CD4-positive, alpha-beta memory T cell (primary cell): ENCODE data around the gene ETV6. TPM values are rescaled to one million over a fixed set of nuclear protein-coding genes. Genes with fewer than 3 reads are reported as not detected.

Experiments
- CTCF ChIA-PET: fragments of 350-600 bp; sonication (Branson Sonifier 250); formaldehyde crosslinking; loops from one replicate; lab custom pipeline; 2021; ENCODE audit warnings: inconsistent platforms; ENCODE audit not compliant: partially characterized antibody; lab: Charles Lee
- POLR2A ChIA-PET: fragments of 350-600 bp; sonication (Branson Sonifier 250); formaldehyde crosslinking; loops from one replicate; lab custom pipeline; 2021; ENCODE audit not compliant: partially characterized antibody; lab: Charles Lee
- DNase-seq, 5 donors: peaks; one replicate each; pipeline versions ENCODE4 v3.0.0 to v3.0.0-alpha.2; 2020 to 2022; ENCODE audit warnings: mixed read lengths in 1 of 5
- H3K27ac ChIP-seq: one replicate; pipeline ENCODE4 v1.7.0; 2013; ENCODE audit warnings: low read depth, low read length
- H3K27me3 ChIP-seq: 2 replicates; pipeline ENCODE4 v1.7.0; 2013; ENCODE audit warnings: mild to moderate bottlenecking, low read length, moderate library complexity; ENCODE audit not compliant: insufficient read depth
- H3K36me3 ChIP-seq: 2 replicates; pipeline ENCODE4 v1.7.0; 2013; ENCODE audit warnings: mild to moderate bottlenecking, low read length, moderate library complexity; ENCODE audit not compliant: insufficient read depth
- H3K4me1 ChIP-seq: 2 replicates; pipeline ENCODE4 v1.7.0; 2013; ENCODE audit warnings: mild to moderate bottlenecking, low read length, moderate library complexity; ENCODE audit not compliant: insufficient read depth
- H3K4me3 ChIP-seq, 2 donors: one replicate each; pipeline ENCODE4 v1.7.0; 2013; ENCODE audit warnings: low read length in 2 of 2, mild to moderate bottlenecking in 1 of 2
- H3K9me3 ChIP-seq, 2 donors: one replicate each; pipeline ENCODE4 v1.7.0; 2013; ENCODE audit warnings: low read length in 2 of 2, control low read depth in 1 of 2; ENCODE audit not compliant: control insufficient read depth in 1 of 2
- H3K27ac Mint-ChIP-seq, 7 donors: one replicate each; pipeline ENCODE4 v1.8.0; 2020 to 2021; ENCODE audit warnings: mixed read lengths in 7 of 7, mild to moderate bottlenecking in 6 of 7, inconsistent platforms in 3 of 7, moderate library complexity in 3 of 7
- H3K27me3 Mint-ChIP-seq, 2 donors: one replicate each; pipeline ENCODE4 v1.8.0; 2020 to 2021; ENCODE audit warnings: mixed read lengths in 2 of 2
- H3K36me3 Mint-ChIP-seq, 2 donors: one replicate each; pipeline ENCODE4 v1.8.0; 2020 to 2021; ENCODE audit warnings: mixed read lengths in 2 of 2, inconsistent platforms in 1 of 2, mild to moderate bottlenecking in 1 of 2
- H3K4me1 Mint-ChIP-seq, 4 donors: one replicate each; pipeline ENCODE4 v1.8.0; 2020 to 2021; ENCODE audit warnings: mixed read lengths in 4 of 4, mild to moderate bottlenecking in 1 of 4
- H3K4me3 Mint-ChIP-seq, 8 donors: one replicate each; pipeline ENCODE4 v1.8.0; 2020 to 2021; ENCODE audit warnings: mixed read lengths in 8 of 8, mild to moderate bottlenecking in 7 of 8, moderate library complexity in 6 of 8, inconsistent platforms in 3 of 8
- H3K9me3 Mint-ChIP-seq, 8 donors: one replicate each; pipeline ENCODE4 v1.8.0; 2020 to 2021; ENCODE audit warnings: mixed read lengths in 8 of 8, mild to moderate bottlenecking in 5 of 8, inconsistent platforms in 3 of 8, moderate library complexity in 1 of 8
- intact Hi-C: fragments of 100-400 bp; cut with micrococcal nuclease; formaldehyde crosslinking; loops from one replicate; pipeline ENCODE4 v1.15.1; 2023
- polyA plus RNA-seq, 2 donors: library from polyadenylated mRNA; unstranded; fragments of 300-500 nt; fragmentation: Illumina TruSeq; gene quantifications; one replicate each; pipeline ENCODE4 v1.2.3, GENCODE V29; 2021
- total RNA-seq, 2 experiments: library from RNA; stranded (reverse); gene quantifications; one replicate each; pipeline ENCODE4 v1.2.3, GENCODE V29; 2021

The ETV6 gene
- total and polyA plus RNA-seq, 4 experiments from 2014 or later: 3.3 to 43.9 (median 25.7) TPM

DNA sequence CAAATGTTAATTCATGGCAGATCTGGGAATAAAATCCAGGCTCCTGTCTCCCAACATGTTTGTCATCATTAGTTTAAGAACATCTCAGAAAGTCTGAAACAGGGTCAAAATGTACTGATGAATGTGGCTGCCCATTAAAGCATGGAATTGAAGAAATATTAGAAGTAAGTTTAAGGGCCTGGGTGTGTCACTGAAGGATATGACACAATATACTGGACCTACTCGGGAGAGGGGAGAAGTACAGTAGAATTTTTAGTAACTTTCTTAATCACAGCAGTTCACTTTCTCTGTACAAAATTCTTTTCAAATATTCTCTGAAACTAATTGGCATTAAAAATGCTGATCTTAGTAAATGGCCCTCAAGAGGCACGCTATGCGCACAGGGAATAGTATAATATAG is 185.5 kb downstream of the ETV6 start:
- Histone ChIP-seq H3K4me1 (peaks cover 36% of the 10 kb centered on the region), H3K36me3 (peaks cover 6% of the 10 kb centered on the region), H3K4me3 (no peak overlapping the region), H3K9me3 (no peaks in the 10 kb centered on the region), H3K27me3 (no peaks in the 10 kb centered on the region), H3K27ac (no peak overlapping the region)
- H3K27me3 Mint-ChIP-seq: no peaks in the 10 kb centered on the region
- H3K4me1 Mint-ChIP-seq: peaks cover 31 to 55% (median 44%) of the 10 kb centered on the region in 4 donors
- ChIA-PET CTCF (interaction anchor here (1.2 kb wide), 1 partner anchor 174 kb away, joined by 3 read pairs; no protein-coding TSS in a partner anchor), POLR2A (no interaction called here)
- H3K36me3 Mint-ChIP-seq: peaks cover 25 to 27% of the 10 kb centered on the region in 2 donors
- no peak overlapping the region for H3K4me3 Mint-ChIP-seq
- H3K27ac Mint-ChIP-seq: peak overlapping the region in 1 of 7 donors; percentile 3
- DNase-seq: no peak
- H3K9me3 Mint-ChIP-seq: no peaks in the 10 kb centered on the region
- intact Hi-C loops: no loop called here

DNA sequence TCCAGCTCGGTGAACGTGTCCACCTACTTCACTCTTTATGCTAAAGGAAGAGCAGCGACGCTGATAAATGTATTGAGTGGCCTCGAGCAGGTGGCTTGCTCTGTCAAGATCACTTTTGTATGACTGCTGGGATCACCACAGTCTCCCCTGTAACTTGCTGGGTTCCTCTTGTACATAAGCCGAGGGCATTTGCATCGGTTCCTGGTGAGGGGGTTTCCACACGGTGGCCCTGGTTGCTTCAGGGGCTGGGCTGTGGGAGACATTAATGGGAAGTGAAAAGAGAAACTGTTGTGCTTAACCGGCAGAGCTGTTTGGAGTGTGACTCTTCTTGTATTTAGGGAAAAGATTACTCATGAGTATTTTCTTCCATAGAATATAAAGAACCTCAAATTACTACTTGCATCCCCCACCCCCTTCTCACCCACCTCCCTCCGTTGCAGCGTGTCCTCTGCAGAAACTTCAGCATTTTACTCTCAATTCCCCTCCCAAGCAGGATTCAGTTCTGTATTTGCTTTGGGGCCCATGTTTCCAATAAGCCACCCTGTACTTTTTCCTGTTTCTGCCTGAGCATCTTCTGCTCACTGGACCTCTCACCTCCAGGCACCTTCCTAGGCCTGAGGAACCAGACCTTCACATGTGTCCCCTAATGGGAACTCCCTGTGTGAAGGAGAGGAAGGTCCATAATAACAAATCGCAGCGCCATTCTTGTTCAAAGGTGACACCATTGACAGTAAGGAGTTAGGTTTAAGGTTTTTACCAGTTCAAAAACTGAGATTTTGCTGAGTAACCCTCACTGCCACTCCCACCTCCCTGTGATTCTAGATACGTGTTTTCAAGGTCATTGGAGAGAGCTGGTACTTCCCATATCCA is 187.0 kb downstream of the ETV6 start:
- DNase-seq: peak in 2 of 5 donors; percentile 23 to 47
- Mint-ChIP-seq H3K27me3 (no peaks in the 10 kb centered on the region), H3K27ac (peak overlapping the region; percentile 27 to 89 (median 67)), H3K9me3 (no peaks in the 10 kb centered on the region), H3K4me3 (peak overlapping the region; percentile 57 to 74 (median 67)), H3K36me3 (peaks cover 40 to 43% of the 10 kb centered on the region in 2 donors), H3K4me1 (peaks cover 35 to 60% (median 47%) of the 10 kb centered on the region in 4 donors)
- Histone ChIP-seq H3K4me1 (peaks cover 30% of the 10 kb centered on the region), H3K9me3 (no peaks in the 10 kb centered on the region), H3K27ac (no peak overlapping the region), H3K36me3 (peaks cover 13% of the 10 kb centered on the region), H3K4me3 (no peak overlapping the region), H3K27me3 (no peaks in the 10 kb centered on the region)
- POLR2A ChIA-PET: interaction anchor here (1.4 kb wide), 1 partner anchor 14 kb away, joined by 4 read pairs; no protein-coding TSS in a partner anchor
- CTCF ChIA-PET: interaction anchor here (1.2 kb wide), 1 partner anchor 197 kb away, joined by 4 read pairs; no protein-coding TSS in a partner anchor
- intact Hi-C loops: no loop called here

DNA sequence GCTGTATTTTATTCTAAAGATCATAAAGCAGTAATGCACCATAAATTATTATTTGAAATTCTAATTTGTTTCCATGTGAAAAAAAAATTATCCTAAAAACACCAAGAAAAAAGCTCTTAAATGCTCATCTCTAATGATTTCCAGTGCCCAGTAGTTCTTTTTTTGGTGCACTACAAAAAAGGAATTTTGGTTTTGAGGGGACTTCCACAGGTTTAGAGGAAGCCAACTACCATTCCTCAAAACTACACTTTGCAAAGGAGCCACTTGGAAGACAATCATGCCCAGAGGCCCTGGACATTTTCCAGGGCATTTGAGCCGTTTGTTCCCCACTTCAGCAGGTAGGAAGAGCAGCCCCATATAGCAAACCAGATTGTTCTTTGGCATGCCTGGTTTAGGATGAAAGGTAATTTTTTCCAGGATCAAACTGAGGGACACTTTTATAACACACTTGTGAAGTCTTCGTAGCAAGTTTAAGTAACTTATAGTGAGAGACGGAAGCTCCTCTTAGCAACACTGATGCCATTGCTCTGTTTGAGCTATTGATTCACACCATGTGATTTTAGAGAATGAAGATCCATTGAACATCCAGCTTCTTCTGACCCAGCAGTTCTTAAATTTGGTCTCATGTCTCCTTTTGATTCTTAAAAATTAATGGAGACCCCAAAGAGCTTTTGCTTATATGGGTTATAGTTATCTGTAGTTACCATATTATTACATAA is 187.9 kb downstream of the ETV6 start:
- peak overlapping the region in 1 of 7 donors; percentile 24 for H3K27ac Mint-ChIP-seq
- H3K36me3 ChIP-seq: peaks cover 13% of the 10 kb centered on the region
- H3K9me3 ChIP-seq: no peaks in the 10 kb centered on the region
- H3K27me3 ChIP-seq: no peaks in the 10 kb centered on the region
- DNase-seq: no peak
- intact Hi-C loops: no loop called here
- ChIA-PET POLR2A (interaction anchor here (1.4 kb wide), 1 partner anchor 15 kb away, joined by 4 read pairs; no protein-coding TSS in a partner anchor), CTCF (interaction anchor here (0.9 to 1.2 kb wide), 2 partner anchors 187 to 196 kb away, joined by 3 to 4 read pairs; no protein-coding TSS in a partner anchor)
- no peaks in the 10 kb centered on the region for H3K9me3 Mint-ChIP-seq
- H3K27me3 Mint-ChIP-seq: no peaks in the 10 kb centered on the region
- H3K4me3 Mint-ChIP-seq: peak overlapping the region in 1 of 8 donors; percentile 61
- H3K36me3 Mint-ChIP-seq: peaks cover 38 to 41% of the 10 kb centered on the region in 2 donors
- no peak overlapping the region for H3K4me3 ChIP-seq
- H3K27ac ChIP-seq: no peak overlapping the region
- peaks cover 32 to 57% (median 43%) of the 10 kb centered on the region in 4 donors for H3K4me1 Mint-ChIP-seq
- H3K4me1 ChIP-seq: peaks cover 30% of the 10 kb centered on the region

DNA sequence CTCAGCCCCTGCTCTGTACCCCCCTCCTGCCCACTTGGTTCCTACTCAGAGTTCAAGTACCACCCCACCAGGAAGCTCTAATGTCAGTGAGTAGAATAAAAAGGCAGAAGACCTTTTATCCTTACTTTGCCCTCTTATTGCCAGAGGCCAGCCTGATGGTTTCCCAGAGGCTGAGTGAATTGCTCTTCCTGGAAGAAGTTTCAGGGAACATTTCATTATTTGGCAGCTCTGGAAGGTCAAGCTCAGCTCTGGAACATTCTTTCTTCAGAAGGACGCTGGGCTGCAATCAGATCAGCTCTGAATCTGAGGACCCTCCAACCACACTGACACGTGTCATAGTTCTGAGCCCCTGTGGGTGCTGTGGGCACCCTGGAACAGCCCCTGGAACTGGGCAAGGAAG is 188.9 kb downstream of the ETV6 start:
- Histone ChIP-seq H3K4me3 (no peak overlapping the region), H3K36me3 (peaks cover 13% of the 10 kb centered on the region), H3K27ac (no peak overlapping the region), H3K27me3 (no peaks in the 10 kb centered on the region), H3K4me1 (peaks cover 26% of the 10 kb centered on the region), H3K9me3 (no peaks in the 10 kb centered on the region)
- Mint-ChIP-seq H3K27ac (peak overlapping the region in 2 of 7 donors; percentile 38 to 56), H3K27me3 (no peaks in the 10 kb centered on the region), H3K4me1 (peaks cover 27 to 56% (median 42%) of the 10 kb centered on the region in 4 donors), H3K36me3 (peaks cover 44 to 46% of the 10 kb centered on the region in 2 donors), H3K9me3 (no peaks in the 10 kb centered on the region), H3K4me3 (no peak overlapping the region)
- CTCF ChIA-PET: no interaction called here
- POLR2A ChIA-PET: no interaction called here
- no peak for DNase-seq
- intact Hi-C loops: no loop called here

DNA sequence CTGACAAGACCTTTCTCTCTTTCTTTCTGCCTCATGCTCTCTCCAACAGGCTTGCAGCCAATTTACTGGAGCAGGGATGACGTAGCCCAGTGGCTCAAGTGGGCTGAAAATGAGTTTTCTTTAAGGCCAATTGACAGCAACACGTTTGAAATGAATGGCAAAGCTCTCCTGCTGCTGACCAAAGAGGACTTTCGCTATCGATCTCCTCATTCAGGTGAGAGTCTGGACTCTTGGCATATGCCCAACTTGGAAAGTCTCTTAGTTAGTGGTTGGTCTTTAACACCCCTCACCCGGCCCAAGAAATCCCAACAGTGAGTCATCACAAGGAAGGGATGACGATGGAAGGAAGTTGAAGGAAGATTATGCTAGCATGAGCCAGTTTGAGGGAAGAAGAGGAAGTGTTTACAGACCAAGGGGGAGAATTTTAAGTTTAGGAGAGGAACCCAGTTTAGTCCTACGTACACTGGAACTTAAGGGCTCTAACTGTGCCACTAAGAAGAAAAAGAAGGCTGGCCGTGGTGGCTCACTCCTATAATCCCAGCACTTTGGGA is 189.7 kb downstream of the ETV6 start:
- Mint-ChIP-seq H3K4me1 (peaks cover 23 to 48% (median 35%) of the 10 kb centered on the region in 4 donors), H3K9me3 (no peaks in the 10 kb centered on the region), H3K4me3 (no peak overlapping the region), H3K27me3 (no peaks in the 10 kb centered on the region), H3K27ac (peak overlapping the region in 1 of 7 donors; percentile 68), H3K36me3 (peaks cover 47 to 51% of the 10 kb centered on the region in 2 donors)
- no peak overlapping the region for H3K4me3 ChIP-seq
- ChIA-PET CTCF (no interaction called here), POLR2A (no interaction called here)
- H3K27ac ChIP-seq: no peak overlapping the region
- no peaks in the 10 kb centered on the region for H3K27me3 ChIP-seq
- peaks cover 13% of the 10 kb centered on the region for H3K36me3 ChIP-seq
- intact Hi-C loops: no loop called here
- H3K9me3 ChIP-seq: no peaks in the 10 kb centered on the region
- DNase-seq: no peak
- peaks cover 19% of the 10 kb centered on the region for H3K4me1 ChIP-seq

DNA sequence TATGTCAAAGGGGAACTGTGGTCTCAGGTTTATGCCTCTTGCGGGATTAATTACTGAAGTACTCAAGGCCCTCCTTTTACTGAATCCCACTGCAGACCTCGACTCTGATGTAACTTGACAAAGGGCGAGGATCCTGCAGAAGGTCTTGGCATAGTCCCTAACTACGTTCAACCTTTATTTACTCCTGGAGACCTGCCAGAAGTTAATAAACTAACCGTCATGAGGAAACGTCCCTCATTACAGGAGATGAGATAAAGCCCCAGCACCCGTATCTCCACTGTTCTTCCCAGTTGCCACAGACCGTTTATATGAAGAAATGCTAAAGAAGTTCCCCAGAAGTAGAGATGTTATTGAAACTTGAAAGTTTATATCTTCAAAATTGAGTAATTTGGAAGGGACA is 190.9 kb downstream of the ETV6 start:
- intact Hi-C loops: no loop called here
- H3K9me3 ChIP-seq: no peaks in the 10 kb centered on the region
- peaks cover 13% of the 10 kb centered on the region for H3K36me3 ChIP-seq
- peaks cover 53 to 56% of the 10 kb centered on the region in 2 donors for H3K36me3 Mint-ChIP-seq
- no peak overlapping the region for H3K27ac ChIP-seq
- peaks cover 14 to 36% (median 26%) of the 10 kb centered on the region in 4 donors for H3K4me1 Mint-ChIP-seq
- no peaks in the 10 kb centered on the region for H3K27me3 Mint-ChIP-seq
- POLR2A ChIA-PET: no interaction called here
- no peaks in the 10 kb centered on the region for H3K27me3 ChIP-seq
- H3K4me3 Mint-ChIP-seq: no peak overlapping the region
- CTCF ChIA-PET: no interaction called here
- no peak for DNase-seq
- no peak overlapping the region for H3K4me3 ChIP-seq
- H3K27ac Mint-ChIP-seq: peak overlapping the region in 1 of 7 donors; percentile 0
- no peaks in the 10 kb centered on the region for H3K9me3 Mint-ChIP-seq
- peaks cover 17% of the 10 kb centered on the region for H3K4me1 ChIP-seq
